Measurements from ENCODE around the gene ZNF317.

ZNF317 gene

GRCh38 chr19:9149997-9150396, 9.8 kb downstream of the ZNF317 start:
- no peak for TF ChIP-seq CTCF (IDR thresholded peaks at IDR 0.05; ENCODE audit: low read depth, low read length, missing control alignments)
- no peak for DNase-seq (ENCODE audit: extremely low read depth, low read depth)

GRCh38 chr19:9150650-9151049, 10.5 kb downstream of the ZNF317 start:
- no peak for DNase-seq (ENCODE audit: extremely low read depth, low read depth)
- H3K4me3 ChIP-seq (replicated peaks; ENCODE audit: low read depth, low read length): no peak overlapping the region
- no peak for TF ChIP-seq CTCF (IDR thresholded peaks at IDR 0.05; ENCODE audit: low read depth, low read length, missing control alignments)

More at GRCh38 chr19:9149997-9150396, 9.8 kb downstream of the ZNF317 start:
- no peak overlapping the region for H3K4me3 ChIP-seq (replicated peaks; ENCODE audit: low read depth, low read length)

- H3K4me3 ChIP-seq (replicated peaks; ENCODE audit: low read depth, low read length): no peak overlapping the region
- no peak for DNase-seq (ENCODE audit: extremely low read depth, low read depth)
- no peak for TF ChIP-seq CTCF (IDR thresholded peaks at IDR 0.05; ENCODE audit: low read depth, low read length, missing control alignments)
Measured at GRCh38 chr19:9151367-9151766, 11.2 kb downstream of the ZNF317 start.

- TF ChIP-seq CTCF (IDR thresholded peaks at IDR 0.05; ENCODE audit: low read depth, low read length, missing control alignments): no peak
- DNase-seq (ENCODE audit: extremely low read depth, low read depth): no peak
- H3K4me3 ChIP-seq (replicated peaks; ENCODE audit: low read depth, low read length): no peak overlapping the region
Measured at GRCh38 chr19:9155591-9155990, 15.4 kb downstream of the ZNF317 start.

- H3K4me3 ChIP-seq (replicated peaks; ENCODE audit: low read depth, low read length): no peak overlapping the region
- no peak for TF ChIP-seq CTCF (IDR thresholded peaks at IDR 0.05; ENCODE audit: low read depth, low read length, missing control alignments)
- DNase-seq (ENCODE audit: extremely low read depth, low read depth): no peak
Measured at GRCh38 chr19:9156304-9156703, 16.1 kb downstream of the ZNF317 start.

GRCh38 chr19:9159891-9160290, 19.7 kb downstream of the ZNF317 start:
- H3K4me3 ChIP-seq (replicated peaks; ENCODE audit: low read depth, low read length): no peak overlapping the region
- no peak for DNase-seq (ENCODE audit: extremely low read depth, low read depth)
- no peak for TF ChIP-seq CTCF (IDR thresholded peaks at IDR 0.05; ENCODE audit: low read depth, low read length, missing control alignments)

- no peak for TF ChIP-seq CTCF (IDR thresholded peaks at IDR 0.05; ENCODE audit: low read depth, low read length, missing control alignments)
- H3K4me3 ChIP-seq (replicated peaks; ENCODE audit: low read depth, low read length): no peak overlapping the region
- no peak for DNase-seq (ENCODE audit: extremely low read depth, low read depth)
Measured at GRCh38 chr19:9161427-9161826, 21.2 kb downstream of the ZNF317 start.
